ENCODE measurements around the gene FAR2. TPM values are rescaled to one million over a fixed set of nuclear protein-coding genes. Genes with fewer than 3 reads are reported as not detected.

Gene FAR2
- total RNA-seq, 1 experiment from 2014 or later = 10.7 TPM

- ChIA-PET POLR2A (ENCODE audit: low non-redundant PET) (no interaction called here), CTCF (no interaction called here)
- intact Hi-C loops (cut with micrococcal nuclease; ENCODE audit: unreplicated experiment) = no loop called here
- peaks cover 18% of the 10 kb centered on the region for H3K4me1 ChIP-seq (ENCODE audit: insufficient read depth, low read length, poor library complexity, severe bottlenecking)
- no peaks in the 10 kb centered on the region for H3K9me3 ChIP-seq (ENCODE audit: low read depth, low read length, poor library complexity, severe bottlenecking)
- no peak for DNase-seq (ENCODE audit: low spot score)
- H3K27ac ChIP-seq (ENCODE audit: low read depth, low read length, poor library complexity, severe bottlenecking) = no peak overlapping the region
- BruUV-seq (replicated peaks) = no TSS peak
- no peaks in the 10 kb centered on the region for H3K36me3 ChIP-seq (ENCODE audit: insufficient read depth, low read length, poor library complexity, severe bottlenecking)
- H3K4me3 ChIP-seq (ENCODE audit: low read depth, low read length, poor library complexity, severe bottlenecking) = no peak overlapping the region
- no peak for TF ChIP-seq CTCF (conservative IDR thresholded peaks at IDR 0.05; ENCODE audit: low read depth, low read length)
- TF ChIP-seq EZH2 (IDR thresholded peaks at IDR 0.05; ENCODE audit: borderline replicate concordance, low read depth, low read length, poor library complexity, severe bottlenecking) = no peak
- no peaks in the 10 kb centered on the region for H3K27me3 ChIP-seq (replicated peaks; ENCODE audit: insufficient read depth, low read depth, low read length, poor library complexity)
Observed at GRCh38 chr12:29223956-29224543, 75.0 kb downstream of the FAR2 start.

- intact Hi-C loops (cut with micrococcal nuclease; ENCODE audit: unreplicated experiment) = no loop called here
- DNase-seq (ENCODE audit: low spot score) = no peak
- Histone ChIP-seq H3K9me3 (ENCODE audit: low read depth, low read length, poor library complexity, severe bottlenecking) (no peaks in the 10 kb centered on the region), H3K27me3 (replicated peaks; ENCODE audit: insufficient read depth, low read depth, low read length, poor library complexity) (no peaks in the 10 kb centered on the region), H3K36me3 (ENCODE audit: insufficient read depth, low read length, poor library complexity, severe bottlenecking) (no peaks in the 10 kb centered on the region), H3K27ac (ENCODE audit: low read depth, low read length, poor library complexity, severe bottlenecking) (no peak overlapping the region), H3K4me3 (ENCODE audit: low read depth, low read length, poor library complexity, severe bottlenecking) (no peak overlapping the region), H3K4me1 (ENCODE audit: insufficient read depth, low read length, poor library complexity, severe bottlenecking) (peaks cover 18% of the 10 kb centered on the region)
- ChIA-PET CTCF (no interaction called here), POLR2A (ENCODE audit: low non-redundant PET) (no interaction called here)
- TF ChIP-seq EZH2 (IDR thresholded peaks at IDR 0.05; ENCODE audit: borderline replicate concordance, low read depth, low read length, poor library complexity, severe bottlenecking) = no peak
- TF ChIP-seq CTCF (conservative IDR thresholded peaks at IDR 0.05; ENCODE audit: low read depth, low read length) = no peak
- no TSS peak for BruUV-seq (replicated peaks)
Observed at GRCh38 chr12:29224572-29224971, 75.5 kb downstream of the FAR2 start.

GRCh38 chr12:29225834-29226233, 76.8 kb downstream of the FAR2 start:
- no peaks in the 10 kb centered on the region for H3K27me3 ChIP-seq (replicated peaks; ENCODE audit: insufficient read depth, low read depth, low read length, poor library complexity)
- intact Hi-C loops (cut with micrococcal nuclease; ENCODE audit: unreplicated experiment) = no loop called here
- H3K4me1 ChIP-seq (ENCODE audit: insufficient read depth, low read length, poor library complexity, severe bottlenecking) = peaks cover 18% of the 10 kb centered on the region
- CTCF ChIA-PET = no interaction called here
- H3K9me3 ChIP-seq (ENCODE audit: low read depth, low read length, poor library complexity, severe bottlenecking) = no peaks in the 10 kb centered on the region
- no peak overlapping the region for H3K27ac ChIP-seq (ENCODE audit: low read depth, low read length, poor library complexity, severe bottlenecking)
- no peak overlapping the region for H3K4me3 ChIP-seq (ENCODE audit: low read depth, low read length, poor library complexity, severe bottlenecking)
- DNase-seq (ENCODE audit: low spot score) = no peak
- POLR2A ChIA-PET (ENCODE audit: low non-redundant PET) = interaction anchor here (0.6 kb wide), 1 partner anchor 52 kb away, joined by 4 read pairs; no protein-coding TSS in a partner anchor
- no peak for TF ChIP-seq EZH2 (IDR thresholded peaks at IDR 0.05; ENCODE audit: borderline replicate concordance, low read depth, low read length, poor library complexity, severe bottlenecking)
- TF ChIP-seq CTCF (conservative IDR thresholded peaks at IDR 0.05; ENCODE audit: low read depth, low read length) = no peak
- H3K36me3 ChIP-seq (ENCODE audit: insufficient read depth, low read length, poor library complexity, severe bottlenecking) = no peaks in the 10 kb centered on the region
- BruUV-seq (replicated peaks) = no TSS peak
